ENCODE results near the gene AGPS. TPM values are rescaled to one million over a fixed set of nuclear protein-coding genes. Genes with fewer than 3 reads are reported as not detected.
"Not testable (repeated sequence)": the region's sequence is repeated elsewhere in the genome, so short reads cannot be mapped to it uniquely, and the experiment has no call there.

AGPS gene
- polyA plus RNA-seq, 1 of the 3 experiments (the other 2 are of a cell fraction) = 10.9 TPM

- H3K9me3 ChIP-seq; H3K27ac ChIP-seq (ENCODE audit: low read depth in 2 of 2, low read length in 1 of 2); H3F3A ChIP-seq (replicated peaks; ENCODE audit: insufficient read depth); H4K20me1 ChIP-seq (ENCODE audit: insufficient read depth); DNase-seq; H3K79me2 ChIP-seq (ENCODE audit: insufficient read depth); H3K27me3 ChIP-seq (ENCODE audit: insufficient read depth); H3K4me2 ChIP-seq; CTCF ChIA-PET; H3K9ac ChIP-seq; H3K4me3 ChIP-seq (ENCODE audit: low read depth in 2 of 2, low read length in 1 of 2); POLR2A ChIA-PET; H3K9me2 ChIP-seq; H3K4me1 ChIP-seq (ENCODE audit: control insufficient read depth in 1 of 2, insufficient read depth in 2 of 2, low read depth in 1 of 2, low read length in 1 of 2); H2AFZ ChIP-seq (ENCODE audit: low read depth): not testable (repeated sequence)
- 100% methylated on average over 1 of the region's 1 CpG for WGBS (ENCODE audit: low lambda C conversion rate)
- H3K36me3 ChIP-seq (replicated peaks in 1 of 2; ENCODE audit: control insufficient read depth in 1 of 2, insufficient read depth in 2 of 2, low read length in 1 of 2) = peaks cover 15 to 48% of the 10 kb centered on the region in 2 experiments
Observed at GRCh38 chr2:177459756-177460155, 67.2 kb downstream of the AGPS start.

- Histone ChIP-seq H3K9ac (no peak overlapping the region), H3K27ac (ENCODE audit: low read depth in 2 of 2, low read length in 1 of 2) (peak overlapping the region in 1 of 2 experiments; percentile 55; a peak in 2 of 4 replicates), H3F3A (replicated peaks; ENCODE audit: insufficient read depth) (peaks cover 7% of the 10 kb centered on the region), H3K36me3 (replicated peaks in 1 of 2; ENCODE audit: control insufficient read depth in 1 of 2, insufficient read depth in 2 of 2, low read length in 1 of 2) (peaks cover 22 to 43% of the 10 kb centered on the region in 2 experiments), H3K4me2 (no peak overlapping the region), H3K9me2 (no peaks in the 10 kb centered on the region), H3K4me1 (ENCODE audit: control insufficient read depth in 1 of 2, insufficient read depth in 2 of 2, low read depth in 1 of 2, low read length in 1 of 2) (peaks cover 0 to 2% of the 10 kb centered on the region in 2 experiments; a peak in 2 of 4 replicates), H3K79me2 (ENCODE audit: insufficient read depth) (no peaks in the 10 kb centered on the region; the same call in 1 of the 2 replicates), H2AFZ (ENCODE audit: low read depth) (no peak overlapping the region), H3K9me3 (no peaks in the 10 kb centered on the region), H3K27me3 (ENCODE audit: insufficient read depth) (no peaks in the 10 kb centered on the region), H3K4me3 (ENCODE audit: low read depth in 2 of 2, low read length in 1 of 2) (no peak overlapping the region), H4K20me1 (ENCODE audit: insufficient read depth) (no peaks in the 10 kb centered on the region)
- DNase-seq = peak; percentile 59
- CTCF ChIA-PET = interaction anchor here (0.9 kb wide), 1 partner anchor 264 kb away, joined by 3 read pairs; no protein-coding TSS in a partner anchor
- POLR2A ChIA-PET = no interaction called here
- WGBS (ENCODE audit: low lambda C conversion rate) = 73% methylated on average over 5 of the region's 5 CpGs
- TF ChIP-seq FOXJ3 (CRISPR knock-in tag; IDR thresholded peaks at IDR 0.05) (no peak), MEF2A (IDR thresholded peaks at IDR 0.05; ENCODE audit: borderline replicate concordance, low read depth) (no peak), YY1 (IDR thresholded peaks at IDR 0.05; ENCODE audit: low read depth) (no peak), IRF3 (IDR thresholded peaks at IDR 0.05; ENCODE audit: low read depth, low read length) (no peak), GABPA (IDR thresholded peaks at IDR 0.05; ENCODE audit: low read depth) (no peak), RXRA (IDR thresholded peaks at IDR 0.05; ENCODE audit: borderline replicate concordance, low read depth) (no peak), RCOR1 (IDR thresholded peaks at IDR 0.05; ENCODE audit: low read length) (peak; percentile 90), SMC3 (IDR thresholded peaks at IDR 0.05; ENCODE audit: low read depth, low read length) (no peak), CHD2 (IDR thresholded peaks at IDR 0.05; ENCODE audit: low read length, partially characterized antibody) (peak; percentile 44), RFX5 (IDR thresholded peaks at IDR 0.05; ENCODE audit: low read length) (peak; percentile 28; the same call in 1 of the 2 replicates), TEAD4 (IDR thresholded peaks at IDR 0.05; ENCODE audit: borderline replicate concordance, insufficient read depth) (no peak), SIN3A (IDR thresholded peaks at IDR 0.05; ENCODE audit: borderline replicate concordance, low read depth, low read length) (no peak), ELF1 (IDR thresholded peaks at IDR 0.05) (no peak), FOXM1 (IDR thresholded peaks at IDR 0.05; ENCODE audit: low read depth) (no peak), REST (IDR thresholded peaks at IDR 0.05; ENCODE audit: low read depth, low read length) (no peak), JUND (IDR thresholded peaks at IDR 0.05) (no peak), NFIC (IDR thresholded peaks at IDR 0.05; ENCODE audit: borderline replicate concordance) (no peak), NRF1 (IDR thresholded peaks at IDR 0.05; ENCODE audit: low read depth, low read length) (no peak), MXI1 (IDR thresholded peaks at IDR 0.05; ENCODE audit: low read depth, low read length) (no peak), EZH2phosphoT487 (IDR thresholded peaks at IDR 0.05; ENCODE audit: borderline replicate concordance, low read depth) (no peak), CTCF (IDR thresholded peaks at IDR 0.05) (no peak), USF1 (IDR thresholded peaks at IDR 0.05; ENCODE audit: borderline replicate concordance, low read depth) (no peak)
Observed at GRCh38 chr2:177460973-177461585, 68.5 kb downstream of the AGPS start.

All from SK-N-SH (cell line).